A549 (cell line): ENCODE results near the gene CCSER1. TPM values are rescaled to one million over a fixed set of nuclear protein-coding genes. Genes with fewer than 3 reads are reported as not detected.

Experiments
- ATAC-seq, 2 experiments: fragments of 200-7000 bp in 1 of 2; fragments of >200 bp in 1 of 2; cut with Nextera tagmentation in 1 of 2; cut with Tn5 transposase in 1 of 2; 3 replicates each; pipeline versions ENCODE4 v1.8.0 to v1.9.1; 2018 to 2020; ENCODE audit warnings: mild to moderate bottlenecking in 1 of 2, moderate library complexity in 1 of 2
- CTCF ChIA-PET: fragments of 300-600 bp; sonication (Branson Sonifier 250); formaldehyde crosslinking; extraction: SDS; loops from one replicate; lab custom pipeline; 2021; ENCODE audit warnings: antibody characterized with exemption, inconsistent platforms; lab: Yijun Ruan, JAX
- POLR2A ChIA-PET: fragments of 350-600 bp; formaldehyde crosslinking; extraction: SDS; loops from one replicate; lab custom pipeline; 2021; ENCODE audit warnings: antibody characterized with exemption, inconsistent platforms; lab: Yijun Ruan, JAX
- DNase-seq, 2 experiments: peaks; one replicate each; pipeline versions ENCODE4 v3.0.0 to v3.0.0-alpha.2; 2011 to 2016; ENCODE audit warnings: low read depth in 1 of 2, low spot score in 1 of 2
- FAIRE-seq: peaks from 2 replicates; lab custom pipeline; 2011; peaks lifted over from hg19 to GRCh38; lab: Jason Lieb, UNC
- H3K27ac ChIP-seq, 2 experiments: fragments of >200 bp; sonication (Bioruptor Twin); formaldehyde crosslinking; 3 replicates each; pipeline ENCODE4 v1.5.1; 2016 to 2017
- H3K4me1 ChIP-seq: fragments of >200 bp; sonication (Bioruptor Twin); formaldehyde crosslinking; 3 replicates; pipeline ENCODE4 v1.6.1; 2016
- H3K4me2 ChIP-seq: fragments of >200 bp; sonication (Bioruptor Twin); formaldehyde crosslinking; 3 replicates; pipeline ENCODE4 v1.6.1; 2016
- H3K4me3 ChIP-seq: fragments of >200 bp; sonication (Bioruptor Twin); formaldehyde crosslinking; 3 replicates; pipeline ENCODE4 v1.5.1; 2016
- H3K9me3 ChIP-seq: fragments of >200 bp; sonication (Bioruptor Twin); formaldehyde crosslinking; 3 replicates; pipeline ENCODE4 v1.6.1; 2016
- ATOH8 ChIP-seq: fragments of 250-450 bp; sonication (Bioruptor Pico); IDR thresholded peaks from 2 replicates; pipeline ENCODE4 v1.5.0; 2020; ENCODE audit warnings: low read depth, mild to moderate bottlenecking, moderate library complexity
- BCL3 ChIP-seq: fragments of >200 bp; sonication (Bioruptor Twin); formaldehyde crosslinking; IDR thresholded peaks from 3 replicates; pipeline ENCODE4 v1.6.1; 2016
- CBX2 ChIP-seq: fragments of 200-600 bp; sonication (generic); IDR thresholded peaks from 2 replicates; pipeline ENCODE4 v1.6.1; 2016; ENCODE audit warnings: low read depth, mild to moderate bottlenecking, borderline replicate concordance
- CBX8 ChIP-seq: fragments of 200-600 bp; sonication (generic); IDR thresholded peaks from 2 replicates; pipeline ENCODE4 v1.6.1; 2016
- CEBPB ChIP-seq, 2 experiments: fragments of >200 bp in 1 of 2; sonication (Bioruptor Twin) in 1 of 2; formaldehyde crosslinking in 1 of 2; IDR thresholded peaks; 2 replicates each; pipeline ENCODE4 v1.6.1; 2012 to 2016
- CHD4 ChIP-seq: fragments of 200-600 bp; sonication (generic); IDR thresholded peaks from 2 replicates; pipeline ENCODE4 v1.6.1; 2016; ENCODE audit warnings: antibody characterized with exemption, mild to moderate bottlenecking, borderline replicate concordance
- CTCF ChIP-seq: fragments of >200 bp; sonication (Bioruptor Twin); formaldehyde crosslinking; IDR thresholded peaks from 3 replicates; pipeline ENCODE4 v1.5.1; 2016
- EHMT2 ChIP-seq: fragments of 200-600 bp; sonication (generic); IDR thresholded peaks from 2 replicates; pipeline ENCODE4 v1.6.1; 2016; ENCODE audit warnings: antibody characterized with exemption, low read depth, mild to moderate bottlenecking, moderate library complexity
- ELK1 ChIP-seq: fragments of 150-350 bp; IDR thresholded peaks from 2 replicates; pipeline ENCODE4 v1.6.1; 2014; ENCODE audit warnings: low read depth, mild to moderate bottlenecking, low read length
- EP300 ChIP-seq, 2 experiments: fragments of >200 bp; sonication (Bioruptor Twin); formaldehyde crosslinking; IDR thresholded peaks; 2 replicates in 1 of 2; 3 replicates in 1 of 2; pipeline ENCODE4 v1.6.1; 2016 to 2017
- FOSL2 ChIP-seq, 2 experiments: fragments of 450-650 bp in 1 of 2; fragments of >200 bp in 1 of 2; sonication (Bioruptor Twin) in 1 of 2; formaldehyde crosslinking; IDR thresholded peaks; 2 replicates each; pipeline versions ENCODE4 v1.5.0 to v1.6.1; 2016 to 2020; ENCODE audit warnings: mild to moderate bottlenecking in 1 of 2, moderate library complexity in 1 of 2
- HEYL ChIP-seq: fragments of 250-450 bp; sonication (Bioruptor Pico); IDR thresholded peaks from 2 replicates; pipeline ENCODE4 v1.8.0; 2021; ENCODE audit warnings: mild to moderate bottlenecking, moderate library complexity
- KDM5A ChIP-seq: fragments of 200-600 bp; sonication (generic); IDR thresholded peaks from 2 replicates; pipeline ENCODE4 v1.6.1; 2016; ENCODE audit warnings: antibody characterized with exemption, mild to moderate bottlenecking
- MAZ ChIP-seq: fragments of 150-350 bp; IDR thresholded peaks from 2 replicates; pipeline ENCODE4 v1.6.1; 2014; ENCODE audit warnings: antibody characterized with exemption, low read depth, low read length, borderline replicate concordance
- MYC ChIP-seq: IDR thresholded peaks from 2 replicates; pipeline ENCODE4 v1.6.1; 2012; ENCODE audit warnings: mild to moderate bottlenecking, inconsistent platforms, low read length, improper control_type of control experiment, borderline replicate concordance
- NFE2L2 ChIP-seq: fragments of 150-350 bp; conservative IDR thresholded peaks from 2 replicates; pipeline ENCODE4 v1.6.1; 2014; ENCODE audit warnings: low read length
- NR3C1 ChIP-seq: fragments of >200 bp; sonication (Bioruptor Twin); formaldehyde crosslinking; IDR thresholded peaks from 3 replicates; pipeline ENCODE4 v1.6.1; 2017
- PBX3 ChIP-seq: IDR thresholded peaks from 2 replicates; pipeline ENCODE4 v1.6.1; 2012
- PHF8 ChIP-seq: fragments of 200-600 bp; sonication (generic); IDR thresholded peaks from 2 replicates; pipeline ENCODE4 v1.6.1; 2016; ENCODE audit warnings: low read depth, mild to moderate bottlenecking, antibody characterized with exemption, moderate library complexity, borderline replicate concordance
- POLR2AphosphoS2 ChIP-seq: conservative IDR thresholded peaks from 2 replicates; pipeline ENCODE4 v1.6.1; 2012; ENCODE audit warnings: low read length, improper control_type of control experiment, inconsistent platforms
- RAD21 ChIP-seq, 2 experiments: fragments of >200 bp in 1 of 2; sonication (Bioruptor Twin) in 1 of 2; formaldehyde crosslinking in 1 of 2; IDR thresholded peaks in 1 of 2; conservative IDR thresholded peaks in 1 of 2; 2 replicates in 1 of 2; 3 replicates in 1 of 2; pipeline ENCODE4 v1.6.1; 2012 to 2018; ENCODE audit warnings: inconsistent platforms in 1 of 2
- RCOR1 ChIP-seq: fragments of 150-350 bp; IDR thresholded peaks from 2 replicates; pipeline ENCODE4 v1.6.1; 2014; ENCODE audit warnings: antibody characterized with exemption, low read length, low read depth
- REST ChIP-seq: fragments of 200-600 bp; sonication (generic); IDR thresholded peaks from 2 replicates; pipeline ENCODE4 v1.6.1; 2016; ENCODE audit warnings: antibody characterized with exemption, mild to moderate bottlenecking, moderate library complexity
- RNF2 ChIP-seq: fragments of 200-600 bp; sonication (generic); IDR thresholded peaks from 2 replicates; pipeline ENCODE4 v1.6.1; 2016; ENCODE audit warnings: low read depth, mild to moderate bottlenecking, antibody characterized with exemption, moderate library complexity, borderline replicate concordance
- SMC3 ChIP-seq: fragments of >200 bp; sonication (Bioruptor Twin); formaldehyde crosslinking; IDR thresholded peaks from 3 replicates; pipeline ENCODE4 v1.6.1; 2018; ENCODE audit warnings: inconsistent platforms
- ZC3H11A ChIP-seq: fragments of 450-650 bp; IDR thresholded peaks from 2 replicates; pipeline ENCODE4 v1.6.1; 2014; ENCODE audit warnings: antibody characterized with exemption, mild to moderate bottlenecking
- WGBS: methylation state at CpG from one replicate; pipeline ENCODE4 v1.1.6; 2017; ENCODE audit errors: missing lambda C conversion rate; 5-methylcytosine and 5-hydroxymethylcytosine counted together
- polyA plus RNA-seq, 4 experiments: library from polyadenylated mRNA; depleted of rRNA in 3 of 4; stranded (reverse); fragments of >200 nt; fragmentation: RNase III in 1 of 4; extraction: RNeasy Plus Mini Kit Qiagen cat#74134 plus additional on column Dnase treatment in 1 of 4; gene quantifications; 2 replicates in 3 of 4; 3 replicates in 1 of 4; pipeline ENCODE4 v1.2.3, GENCODE V29; 2011 to 2017

Gene CCSER1
- polyA plus RNA-seq, 2 of the 4 experiments (the other 2 are of a cell fraction): 0.06 TPM; not detected in 1

- no peak for TF ChIP-seq MYC
- TF ChIP-seq RNF2: no peak
- no peak for TF ChIP-seq PBX3
- TF ChIP-seq ATOH8: no peak
- TF ChIP-seq EP300 (IDR thresholded peaks at IDR 0.05): no peak
- TF ChIP-seq CHD4: no peak
- no peak for TF ChIP-seq NR3C1
- no peak for TF ChIP-seq POLR2AphosphoS2
- no peak for TF ChIP-seq NFE2L2
- no peak for TF ChIP-seq CBX2
Measured at GRCh38 chr4:90995996-90996395, 868.8 kb downstream of the CCSER1 start (continued).

- no peak overlapping the region for H3K4me3 ChIP-seq
- FAIRE-seq: no peak
- WGBS: 57% methylated on average over 1 of the region's 1 CpG
- H3K9me3 ChIP-seq: no peaks in the 10 kb centered on the region
- DNase-seq: no peak
- no peaks in the 10 kb centered on the region for H3K4me1 ChIP-seq
- no peak overlapping the region for H3K27ac ChIP-seq
- no peak for ATAC-seq
- POLR2A ChIA-PET: no interaction called here
- no peak overlapping the region for H3K4me2 ChIP-seq
- CTCF ChIA-PET: no interaction called here
- TF ChIP-seq HEYL: no peak
- no peak for TF ChIP-seq ELK1
- no peak for TF ChIP-seq PHF8
- no peak for TF ChIP-seq CEBPB (IDR thresholded peaks at IDR 0.05)
- no peak for TF ChIP-seq BCL3
- TF ChIP-seq RCOR1: no peak
- no peak for TF ChIP-seq CTCF
- no peak for TF ChIP-seq REST
- no peak for TF ChIP-seq SMC3
- no peak for TF ChIP-seq KDM5A
- TF ChIP-seq EP300 (IDR thresholded peaks at IDR 0.05): no peak
- no peak for TF ChIP-seq FOSL2 (IDR thresholded peaks at IDR 0.05)
- TF ChIP-seq FOSL2 (CRISPR knock-in tag; IDR thresholded peaks at IDR 0.05): no peak
- no peak for TF ChIP-seq CBX8
- TF ChIP-seq ATOH8: no peak
- no peak for TF ChIP-seq MAZ
- no peak for TF ChIP-seq EHMT2
- TF ChIP-seq RAD21 (conservative IDR thresholded peaks at IDR 0.05 in 1 of 2, IDR thresholded peaks at IDR 0.05 in 1 of 2): no peak
- TF ChIP-seq ZC3H11A: no peak
- TF ChIP-seq NR3C1: no peak
Measured at GRCh38 chr4:90996813-90997212, 869.6 kb downstream of the CCSER1 start.
